Keratinocyte (primary cell): Measurements from ENCODE around the gene TRIM69. TPM values are rescaled to one million over a fixed set of nuclear protein-coding genes. Genes with fewer than 3 reads are reported as not detected.

Source experiments
- DNase-seq: peaks from one replicate; pipeline ENCODE4 v3.0.0-alpha.2; 2011; ENCODE audit warnings: low read depth, missing footprints, low spot score
- FAIRE-seq: peaks from 2 replicates; lab custom pipeline; 2011; peaks lifted over from hg19 to GRCh38; lab: Jason Lieb, UNC
- H2AFZ ChIP-seq: 2 replicates; pipeline ENCODE4 v1.6.0; 2012; ENCODE audit warnings: low read length, control low read depth, inconsistent platforms; ENCODE audit not compliant: control insufficient read depth
- H3K27ac ChIP-seq: 2 replicates; pipeline ENCODE4 v1.5.1; 2011; ENCODE audit warnings: low read length; ENCODE audit not compliant: control insufficient read depth, insufficient read depth
- H3K27me3 ChIP-seq: 3 replicates; pipeline ENCODE4 v1.6.0; 2011; ENCODE audit warnings: low read length; ENCODE audit not compliant: control insufficient read depth, insufficient read depth; ENCODE audit errors: extremely low read depth
- H3K36me3 ChIP-seq, 2 experiments: 2 replicates in 1 of 2; 3 replicates in 1 of 2; pipeline ENCODE4 v1.5.1; 2011; ENCODE audit warnings: low read length in 2 of 2, mild to moderate bottlenecking in 1 of 2; ENCODE audit not compliant: control insufficient read depth in 2 of 2, insufficient read depth in 2 of 2; ENCODE audit errors: extremely low read depth in 1 of 2
- H3K4me1 ChIP-seq: 3 replicates; pipeline ENCODE4 v1.5.1; 2011; ENCODE audit warnings: low read length; ENCODE audit not compliant: control insufficient read depth, insufficient read depth; ENCODE audit errors: extremely low read depth
- H3K4me2 ChIP-seq: 3 replicates; pipeline ENCODE4 v1.6.0; 2011; ENCODE audit warnings: low read depth, low read length; ENCODE audit not compliant: control insufficient read depth, insufficient read depth; ENCODE audit errors: extremely low read depth
- H3K4me3 ChIP-seq, 3 experiments: fragments of 200-600 bp in 1 of 3; sonication (generic) in 1 of 3; 2 replicates in 2 of 3; 3 replicates in 1 of 3; pipeline ENCODE4 v1.5.1; 2011 to 2016; ENCODE audit warnings: low read length in 3 of 3, mild to moderate bottlenecking in 3 of 3, control low read depth in 2 of 3, inconsistent platforms in 1 of 3, low read depth in 1 of 3, mixed read lengths in 1 of 3, mixed run types in 1 of 3, moderate library complexity in 1 of 3; ENCODE audit not compliant: control insufficient read depth in 2 of 3, insufficient read depth in 2 of 3; ENCODE audit errors: extremely low read depth in 1 of 3
- H3K79me2 ChIP-seq: 2 replicates; pipeline ENCODE4 v1.6.0; 2012; ENCODE audit warnings: low read length; ENCODE audit not compliant: control insufficient read depth, insufficient read depth
- H3K9ac ChIP-seq: 3 replicates; pipeline ENCODE4 v1.6.0; 2011; ENCODE audit warnings: low read length; ENCODE audit not compliant: control insufficient read depth, insufficient read depth; ENCODE audit errors: extremely low read depth
- H3K9me1 ChIP-seq: 3 replicates; pipeline ENCODE4 v1.6.0; 2011; ENCODE audit warnings: low read length; ENCODE audit not compliant: control insufficient read depth, insufficient read depth; ENCODE audit errors: extremely low read depth
- H3K9me3 ChIP-seq: 2 replicates; pipeline ENCODE4 v1.5.1; 2012; ENCODE audit warnings: low read depth, low read length; ENCODE audit not compliant: control insufficient read depth
- H4K20me1 ChIP-seq: 3 replicates; pipeline ENCODE4 v1.6.0; 2011; ENCODE audit warnings: low read length; ENCODE audit not compliant: control insufficient read depth, insufficient read depth; ENCODE audit errors: extremely low read depth
- CTCF ChIP-seq, 3 experiments: IDR thresholded peaks in 1 of 3; conservative IDR thresholded peaks in 1 of 3; optimal IDR thresholded peaks in 1 of 3; 2 replicates in 2 of 3; 3 replicates in 1 of 3; pipeline versions ENCODE3 to v1.5.1; 2011; ENCODE audit warnings: low read length in 3 of 3, mild to moderate bottlenecking in 3 of 3, moderate library complexity in 2 of 3, control low read depth in 1 of 3, inconsistent platforms in 1 of 3; ENCODE audit not compliant: insufficient read depth in 2 of 3; ENCODE audit errors: extremely low read depth in 1 of 3
- EZH2 ChIP-seq: IDR thresholded peaks from one replicate; pipeline ENCODE4 v1.6.1; 2012; ENCODE audit warnings: inconsistent platforms, mild to moderate bottlenecking, low read length, moderate library complexity
- dilution Hi-C: fragments of 300-500 bp; cut with MboI; formaldehyde crosslinking; loops from one replicate; pipeline ENCODE4 v1.7.0; 2020; ENCODE audit warnings: low sequenced_read_pairs; ENCODE audit not compliant: extremely low pct_ligation_motif_present
- polyA plus RNA-seq, 5 experiments: library from polyadenylated mRNA; depleted of rRNA in 3 of 5; stranded (reverse) in 3 of 5; stranded (forward) in 1 of 5; unstranded in 1 of 5; fragments of >200 nt; gene quantifications; 1 replicate in 1 of 5; 2 replicates in 3 of 5; 3 replicates in 1 of 5; pipeline versions ENCODE4 v1.2.1 to v1.2.3, GENCODE V29; 2011 to 2012; ENCODE audit warnings: missing spikeins in 2 of 5, low read depth in 1 of 5, low replicate concordance in 1 of 5

Gene TRIM69
- polyA plus RNA-seq, 1 donor (not counting 4 experiments of a cell fraction or from before 2014, with no cell fraction given) = 11.0 TPM

DNA sequence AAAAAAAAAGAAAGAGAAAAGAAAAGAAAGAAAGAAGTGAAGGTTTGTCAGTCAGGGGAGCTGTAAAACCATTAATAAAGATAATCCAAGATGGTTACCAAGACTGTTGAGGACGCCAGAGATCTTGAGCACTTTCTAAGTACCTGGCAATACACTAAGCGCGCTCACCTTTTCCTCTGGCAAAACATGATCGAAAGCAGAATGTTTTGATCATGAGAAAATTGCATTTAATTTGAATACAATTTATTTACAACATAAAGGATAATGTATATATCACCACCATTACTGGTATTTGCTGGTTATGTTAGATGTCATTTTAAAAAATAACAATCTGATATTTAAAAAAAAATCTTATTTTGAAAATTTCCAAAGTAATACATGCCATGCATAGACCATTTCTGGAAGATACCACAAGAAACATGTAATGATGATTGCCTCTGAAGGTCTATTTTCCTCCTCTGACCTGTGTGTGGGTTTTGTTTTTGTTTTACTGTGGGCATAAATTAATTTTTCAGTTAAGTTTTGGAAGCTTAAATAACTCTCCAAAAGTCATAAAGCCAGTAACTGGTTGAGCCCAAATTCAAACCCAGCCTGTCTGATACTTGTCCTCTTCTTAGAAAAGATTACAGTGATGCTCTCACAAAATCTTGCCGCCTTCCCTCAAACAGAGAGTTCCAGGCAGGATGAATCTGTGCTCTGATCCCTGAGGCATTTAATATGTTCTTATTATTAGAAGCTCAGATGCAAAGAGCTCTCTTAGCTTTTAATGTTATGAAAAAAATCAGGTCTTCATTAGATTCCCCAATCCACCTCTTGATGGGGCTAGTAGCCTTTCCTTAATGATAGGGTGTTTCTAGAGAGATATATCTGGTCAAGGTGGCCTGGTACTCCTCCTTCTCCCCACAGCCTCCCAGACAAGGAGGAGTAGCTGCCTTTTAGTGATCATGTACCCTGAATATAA lies 23.0 kb upstream of the TRIM69 start:
- TF ChIP-seq CTCF (optimal IDR thresholded peaks at IDR 0.05 in 1 of 3, IDR thresholded peaks at IDR 0.05 in 1 of 3, conservative IDR thresholded peaks at IDR 0.05 in 1 of 3; ENCODE audit: extremely low read depth in 1 of 3, insufficient read depth in 2 of 3, low read length in 3 of 3) (peak; percentile 6 to 42 (median 23)), EZH2 (no peak)
- dilution Hi-C loops = no loop called here
- H3K4me3 ChIP-seq = peak overlapping the region; percentile 85 to 98 (median 95)
- peaks cover 9% of the 10 kb centered on the region for H3K4me1 ChIP-seq
- no peaks in the 10 kb centered on the region for H3K27me3 ChIP-seq
- H3K9me3 ChIP-seq = no peaks in the 10 kb centered on the region
- peak overlapping the region; percentile 99 for H3K9ac ChIP-seq
- peaks cover 23 to 26% of the 10 kb centered on the region in 2 experiments for H3K36me3 ChIP-seq
- DNase-seq (no peak), FAIRE-seq (no peak)
- H3K27ac ChIP-seq = peak overlapping the region; percentile 95
- H3K9me1 ChIP-seq = no peaks in the 10 kb centered on the region
- H4K20me1 ChIP-seq = peaks cover 6% of the 10 kb centered on the region
- H3K79me2 ChIP-seq = peaks cover 47% of the 10 kb centered on the region
- H3K4me2 ChIP-seq = peak overlapping the region; percentile 97
- no peak overlapping the region for H2AFZ ChIP-seq

DNA sequence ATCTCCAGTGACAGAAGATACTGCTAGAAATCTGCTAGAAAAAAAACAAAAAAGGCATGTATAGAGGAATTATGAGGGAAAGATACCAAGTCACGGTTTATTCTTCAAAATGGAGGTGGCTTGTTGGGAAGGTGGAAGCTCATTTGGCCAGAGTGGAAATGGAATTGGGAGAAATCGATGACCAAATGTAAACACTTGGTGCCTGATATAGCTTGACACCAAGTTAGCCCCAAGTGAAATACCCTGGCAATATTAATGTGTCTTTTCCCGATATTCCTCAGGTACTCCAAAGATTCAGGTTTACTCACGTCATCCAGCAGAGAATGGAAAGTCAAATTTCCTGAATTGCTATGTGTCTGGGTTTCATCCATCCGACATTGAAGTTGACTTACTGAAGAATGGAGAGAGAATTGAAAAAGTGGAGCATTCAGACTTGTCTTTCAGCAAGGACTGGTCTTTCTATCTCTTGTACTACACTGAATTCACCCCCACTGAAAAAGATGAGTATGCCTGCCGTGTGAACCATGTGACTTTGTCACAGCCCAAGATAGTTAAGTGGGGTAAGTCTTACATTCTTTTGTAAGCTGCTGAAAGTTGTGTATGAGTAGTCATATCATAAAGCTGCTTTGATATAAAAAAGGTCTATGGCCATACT lies 21.1 kb upstream of the TRIM69 start:
- Histone ChIP-seq H3K9me3 (no peaks in the 10 kb centered on the region), H3K9ac (no peak overlapping the region), H3K4me3 (no peak overlapping the region), H3K79me2 (peaks cover 47% of the 10 kb centered on the region), H3K4me1 (peaks cover 9% of the 10 kb centered on the region), H3K27ac (no peak overlapping the region), H2AFZ (no peak overlapping the region), H3K27me3 (no peaks in the 10 kb centered on the region), H3K9me1 (no peaks in the 10 kb centered on the region), H3K4me2 (no peak overlapping the region), H3K36me3 (peaks cover 26 to 29% of the 10 kb centered on the region in 2 experiments), H4K20me1 (peaks cover 6% of the 10 kb centered on the region)
- dilution Hi-C loops = no loop called here
- DNase-seq (no peak), FAIRE-seq (no peak)
- TF ChIP-seq EZH2 (no peak), CTCF (optimal IDR thresholded peaks at IDR 0.05 in 1 of 3, IDR thresholded peaks at IDR 0.05 in 1 of 3, conservative IDR thresholded peaks at IDR 0.05 in 1 of 3; ENCODE audit: extremely low read depth in 1 of 3, insufficient read depth in 2 of 3, low read length in 3 of 3) (no peak)
